Adrenal gland (tissue), 5 donors: ENCODE data around the gene CATSPER4.

ENCODE experiments used
- POLR2A ChIP-seq, 2 donors: fragments of 450-650 bp; IDR thresholded peaks; one replicate each; pipeline ENCODE4 v1.6.1; 2017; ENCODE audit warnings: antibody characterized with exemption in 2 of 2, mild to moderate bottlenecking in 2 of 2, moderate library complexity in 1 of 2
- TF ChIP-seq, protein P1 (sequence below), 6 experiments: fragments of 450-650 bp in 4 of 6; fragments of 200-600 bp in 2 of 6; sonication (generic) in 1 of 6; IDR thresholded peaks; 1 replicate in 5 of 6; 2 replicates in 1 of 6; pipeline versions ENCODE4 v1.5.1 to v1.8.0; 2016 to 2021; ENCODE audit warnings: antibody characterized with exemption in 6 of 6, mild to moderate bottlenecking in 2 of 6, moderate library complexity in 1 of 6
- donor health status: DM: no; HTN: no; CAD: no.

DNA sequence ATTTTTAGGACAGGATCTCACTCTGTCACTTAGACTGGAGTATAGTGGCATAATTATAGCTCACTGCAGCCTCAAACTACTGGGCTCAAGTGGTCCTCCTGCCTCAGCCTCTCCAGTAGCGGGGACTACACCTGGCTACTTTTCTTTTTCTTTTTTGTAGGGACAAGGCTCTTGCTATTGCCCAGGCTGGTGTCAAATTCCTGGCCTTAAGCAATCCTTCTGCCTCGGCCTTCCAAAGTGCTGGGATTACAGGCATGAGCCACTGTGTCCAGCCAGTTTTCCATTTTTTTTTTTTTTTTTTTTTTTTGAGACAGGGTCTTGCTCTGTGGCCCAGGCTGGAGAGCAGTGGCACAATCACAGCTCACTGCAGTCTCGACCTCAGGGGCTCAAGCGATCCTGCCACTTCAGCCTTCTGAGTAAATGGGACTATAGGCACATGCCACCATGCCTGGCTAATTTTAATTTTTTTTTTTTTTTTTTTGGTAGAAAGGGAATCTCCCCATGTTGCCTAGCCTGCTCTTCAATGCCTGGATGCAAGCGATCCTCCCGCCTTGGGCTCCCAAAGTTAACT lies 23.0 kb downstream of the CATSPER4 start:
- TF ChIP-seq, protein P1, sequence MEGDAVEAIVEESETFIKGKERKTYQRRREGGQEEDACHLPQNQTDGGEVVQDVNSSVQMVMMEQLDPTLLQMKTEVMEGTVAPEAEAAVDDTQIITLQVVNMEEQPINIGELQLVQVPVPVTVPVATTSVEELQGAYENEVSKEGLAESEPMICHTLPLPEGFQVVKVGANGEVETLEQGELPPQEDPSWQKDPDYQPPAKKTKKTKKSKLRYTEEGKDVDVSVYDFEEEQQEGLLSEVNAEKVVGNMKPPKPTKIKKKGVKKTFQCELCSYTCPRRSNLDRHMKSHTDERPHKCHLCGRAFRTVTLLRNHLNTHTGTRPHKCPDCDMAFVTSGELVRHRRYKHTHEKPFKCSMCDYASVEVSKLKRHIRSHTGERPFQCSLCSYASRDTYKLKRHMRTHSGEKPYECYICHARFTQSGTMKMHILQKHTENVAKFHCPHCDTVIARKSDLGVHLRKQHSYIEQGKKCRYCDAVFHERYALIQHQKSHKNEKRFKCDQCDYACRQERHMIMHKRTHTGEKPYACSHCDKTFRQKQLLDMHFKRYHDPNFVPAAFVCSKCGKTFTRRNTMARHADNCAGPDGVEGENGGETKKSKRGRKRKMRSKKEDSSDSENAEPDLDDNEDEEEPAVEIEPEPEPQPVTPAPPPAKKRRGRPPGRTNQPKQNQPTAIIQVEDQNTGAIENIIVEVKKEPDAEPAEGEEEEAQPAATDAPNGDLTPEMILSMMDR (IDR thresholded peaks at IDR 0.05), result no peak
- no peak for TF ChIP-seq POLR2A (IDR thresholded peaks at IDR 0.05)
